ENCODE results near the gene SLC37A1.
"Not testable (repeated sequence)": the region's sequence is repeated elsewhere in the genome, so short reads cannot be mapped to it uniquely, and the experiment has no call there.

SLC37A1 gene

GRCh38 chr21:42619841-42620240, 106.2 kb downstream of the SLC37A1 start:
- no peak for DNase-seq (ENCODE audit: low spot score)

DNA sequence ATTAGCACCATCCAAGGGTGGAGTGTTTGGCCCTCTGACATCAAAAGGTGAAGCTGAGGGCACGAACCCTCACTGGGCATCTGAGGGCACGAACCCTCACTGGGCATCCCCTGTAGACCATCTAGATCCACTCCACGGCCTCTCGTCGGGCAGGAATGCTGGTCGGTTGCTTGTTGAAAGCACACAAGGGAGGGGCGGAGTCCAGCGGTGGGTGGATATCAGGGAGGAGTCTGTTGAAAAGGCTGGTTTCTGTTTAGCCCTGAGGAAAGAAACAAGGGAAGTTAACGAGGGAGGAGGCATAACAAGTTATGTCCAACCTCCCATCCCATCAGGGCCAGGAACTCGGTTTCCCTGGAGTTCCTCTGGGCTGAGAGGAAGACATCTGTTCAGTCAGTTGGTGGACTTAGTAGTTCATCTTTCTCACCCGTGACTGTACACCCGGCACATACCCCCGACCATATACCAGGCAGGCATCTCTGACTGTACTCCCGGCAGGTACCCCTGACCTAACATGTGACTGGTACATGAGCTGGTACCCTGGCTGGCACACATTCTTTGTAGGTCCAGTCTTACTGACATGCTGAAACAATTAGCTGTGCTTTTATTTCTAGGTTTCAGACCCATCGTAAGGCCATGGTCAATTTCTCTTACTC, 107.6 kb downstream of the SLC37A1 start:
- no peak for DNase-seq (ENCODE audit: low spot score)

DNA sequence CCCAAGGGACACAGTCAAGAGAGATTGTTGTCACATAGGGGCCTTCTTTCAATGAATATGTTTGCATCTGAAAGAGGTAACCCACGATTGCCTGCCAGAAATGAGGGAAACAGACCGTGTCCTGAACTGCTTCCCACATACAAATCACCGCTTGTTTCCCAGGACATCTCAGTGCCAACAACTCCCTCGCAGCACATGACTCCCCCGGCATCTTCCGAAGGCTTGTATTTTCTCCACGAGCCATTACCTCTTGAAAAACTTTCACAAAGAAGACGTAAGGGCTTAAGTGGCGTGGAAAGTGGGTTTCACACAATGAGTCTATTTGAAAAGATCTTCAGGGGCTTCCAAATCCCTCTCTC, 108.1 kb downstream of the SLC37A1 start:
- no peak for DNase-seq (ENCODE audit: low spot score)

DNA sequence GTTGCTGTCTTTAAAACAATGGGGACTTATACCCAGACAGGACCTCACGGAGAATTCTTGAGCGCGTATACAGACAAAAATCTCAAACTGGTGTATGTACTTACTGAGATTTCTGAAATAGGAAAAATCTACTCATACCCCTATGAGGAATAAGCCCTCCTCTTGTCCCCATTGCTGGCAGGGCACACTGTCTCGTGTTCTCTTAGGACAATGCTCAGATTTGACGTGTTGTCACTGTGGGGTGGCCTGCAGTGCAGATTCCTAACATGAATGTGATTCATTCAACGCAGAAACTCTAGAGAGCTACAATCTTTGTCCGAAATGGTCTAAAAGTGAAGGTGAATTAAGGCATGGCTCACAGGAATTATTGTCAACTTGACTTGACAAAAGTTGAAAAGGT, 108.6 kb downstream of the SLC37A1 start:
- DNase-seq (ENCODE audit: low spot score): no peak

DNA sequence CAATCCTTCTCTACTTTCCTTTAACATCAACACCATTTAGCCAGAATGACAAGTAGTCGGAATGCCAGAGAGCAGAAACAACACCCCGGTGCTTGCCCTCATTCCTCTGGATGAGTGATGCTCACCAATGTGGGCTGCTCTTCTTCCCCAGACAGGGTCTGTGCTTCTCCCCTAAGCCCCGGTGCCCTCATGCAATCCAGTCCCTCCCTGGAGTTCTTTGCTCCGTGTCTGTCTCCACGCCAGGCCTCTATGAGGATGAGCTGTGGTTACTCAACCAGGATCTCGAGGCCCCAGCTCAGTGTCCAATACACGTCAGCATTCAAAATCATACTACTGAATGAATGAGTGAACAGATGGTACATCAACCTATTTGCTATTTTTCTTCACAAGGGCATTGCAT, 110.0 kb downstream of the SLC37A1 start:
- no peak for DNase-seq (ENCODE audit: low spot score)

DNA sequence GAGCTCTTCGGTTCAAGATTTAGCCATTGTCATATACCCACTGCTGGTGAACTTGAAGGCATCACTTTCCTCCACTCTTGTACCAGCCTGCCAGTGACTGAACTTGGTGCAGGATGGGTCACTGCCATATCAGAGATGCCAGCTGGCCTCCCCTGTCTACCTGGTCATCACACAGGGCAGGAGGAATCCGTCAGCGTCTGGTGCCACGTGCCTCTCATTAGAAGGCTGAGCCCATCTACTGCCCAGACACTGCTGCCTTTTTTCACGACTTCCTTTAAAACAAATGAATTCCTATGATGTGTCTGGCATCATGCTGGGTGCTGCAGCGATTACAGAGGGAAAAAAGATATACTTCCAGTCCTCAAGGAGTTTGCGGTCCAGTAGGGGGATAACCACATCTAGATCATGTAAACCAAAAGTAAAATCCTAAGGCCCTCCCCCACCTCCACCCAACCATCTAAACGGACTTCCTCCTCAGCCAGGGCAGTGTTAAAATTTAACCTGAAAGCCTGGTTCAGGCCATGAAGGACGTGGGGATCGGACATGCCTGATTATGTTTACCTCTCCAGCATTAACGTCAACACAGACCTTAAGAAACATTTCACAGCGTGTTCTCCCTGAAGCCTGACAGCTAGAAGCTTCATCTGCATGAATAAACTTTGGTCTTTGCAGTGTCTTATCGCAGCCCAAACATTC, 110.6 kb downstream of the SLC37A1 start:
- DNase-seq (ENCODE audit: low spot score): no peak

- no peak for DNase-seq (ENCODE audit: low spot score)
Measured at GRCh38 chr21:42624936-42625335, 111.3 kb downstream of the SLC37A1 start.

DNA sequence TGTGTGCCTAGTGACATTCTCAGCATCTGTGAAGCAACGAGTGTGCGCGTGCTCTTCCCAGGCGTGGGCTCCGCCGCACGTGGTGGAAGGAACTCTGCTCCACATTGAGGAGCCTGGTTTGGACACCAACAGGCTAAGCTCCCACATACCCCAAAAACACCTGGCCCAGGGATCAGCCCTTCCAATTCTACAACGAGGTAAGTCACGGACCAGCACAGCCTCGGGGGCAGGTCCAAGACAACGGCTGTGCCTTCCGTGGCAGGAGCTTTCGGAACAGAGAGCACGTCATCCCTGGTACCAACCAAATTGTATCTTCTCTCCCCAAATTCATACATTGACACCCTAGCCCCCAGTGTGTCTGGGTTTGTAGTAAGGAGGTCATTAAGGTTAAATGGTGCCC, 112.5 kb downstream of the SLC37A1 start:
- DNase-seq (ENCODE audit: low spot score): no peak

DNA sequence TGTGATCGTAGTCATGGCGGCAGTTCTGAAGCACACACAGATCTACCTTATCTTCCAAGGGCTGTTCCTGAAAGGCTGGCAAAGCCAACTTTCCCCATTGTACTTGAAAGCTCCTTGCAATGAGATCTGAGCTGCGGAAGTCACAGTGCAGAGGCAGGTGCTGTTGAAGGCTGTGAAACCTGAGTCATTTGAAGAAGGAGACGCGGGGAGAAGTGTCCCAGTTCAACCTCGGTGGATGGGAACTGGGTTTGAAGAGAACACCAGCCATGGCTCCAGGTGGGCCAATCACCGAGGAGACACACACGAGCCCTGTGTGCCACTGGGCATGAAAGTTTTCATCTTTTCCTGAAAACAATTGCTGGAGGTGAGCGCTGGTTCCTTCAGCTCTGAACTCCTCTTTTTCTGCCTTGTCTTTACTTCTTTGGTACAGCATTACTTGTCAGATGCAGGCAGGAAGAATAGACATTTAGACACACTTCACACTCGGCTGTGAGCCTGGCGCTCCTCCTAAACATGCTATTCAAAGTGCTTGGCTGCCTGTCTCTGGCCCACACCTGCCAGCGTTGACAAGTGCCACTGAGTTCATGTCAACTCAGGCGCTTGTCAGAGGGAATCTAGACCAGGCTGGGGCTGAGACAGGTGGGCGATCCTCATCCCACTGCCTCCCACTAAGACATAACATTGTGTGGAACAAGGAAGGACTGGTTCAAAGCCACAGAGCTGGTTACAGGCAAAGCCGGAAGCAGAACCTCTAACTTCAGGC, 114.1 kb downstream of the SLC37A1 start:
- no peak for DNase-seq (ENCODE audit: low spot score)

DNA sequence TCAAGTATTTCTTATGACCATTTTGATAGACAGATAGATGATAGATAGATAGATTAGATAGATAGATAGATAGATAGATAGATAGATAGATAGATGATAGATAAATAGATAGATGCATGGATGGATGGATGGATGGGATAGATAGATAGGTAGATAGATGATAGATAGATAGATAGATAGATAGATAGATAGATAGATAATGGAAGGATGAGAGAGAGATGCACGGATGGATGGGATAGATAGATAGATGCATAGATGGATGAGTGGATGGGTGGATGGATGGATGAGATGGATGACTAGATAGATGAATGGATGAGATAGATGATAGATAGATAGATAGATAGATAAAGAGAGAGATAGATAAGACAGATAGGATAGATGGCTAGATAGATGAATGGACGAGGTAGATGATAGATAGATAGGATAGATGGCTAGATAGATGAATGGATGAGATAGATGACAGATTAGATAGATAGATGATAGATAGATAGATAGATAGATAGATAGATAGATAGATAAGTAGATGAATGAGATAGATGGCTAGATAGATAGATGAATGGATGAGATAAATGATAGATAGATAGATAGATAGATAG, 114.9 kb downstream of the SLC37A1 start:
- not testable (repeated sequence) for DNase-seq (ENCODE audit: low spot score)

DNA sequence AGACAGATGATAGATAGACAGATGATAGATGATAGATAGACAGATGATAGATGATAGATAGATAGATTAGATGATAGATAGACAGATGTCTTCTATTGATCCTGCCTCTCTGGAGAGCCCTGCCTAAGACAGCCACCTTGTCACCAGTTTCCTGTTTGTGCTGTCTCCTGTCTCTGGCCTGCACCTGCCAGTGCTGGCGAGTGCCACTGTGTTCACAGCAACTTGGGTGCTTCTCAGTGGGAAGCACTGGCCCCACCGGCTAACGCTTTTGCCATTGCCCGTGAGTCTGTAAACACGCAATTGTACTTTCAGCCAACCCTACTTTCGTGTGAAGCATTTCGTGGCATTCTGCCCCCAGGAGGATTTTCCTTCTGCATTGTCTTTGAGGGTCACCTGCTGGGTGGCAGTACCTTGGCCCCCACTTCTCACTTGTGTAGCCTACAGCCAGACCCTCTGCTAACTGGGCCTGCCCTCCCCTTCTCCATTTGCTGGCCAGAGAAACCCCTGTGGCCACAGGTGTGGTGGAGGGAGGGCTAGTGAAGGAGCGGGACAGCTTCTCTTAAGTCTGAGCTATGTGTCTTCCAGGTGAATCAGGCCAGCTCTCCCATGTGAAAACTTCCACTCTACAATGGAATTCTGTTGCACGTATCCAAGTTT, 116.4 kb downstream of the SLC37A1 start:
- no peak for DNase-seq (ENCODE audit: low spot score)

GRCh38 chr21:42630626-42631025, 117.0 kb downstream of the SLC37A1 start:
- no peak for DNase-seq (ENCODE audit: low spot score)
